Sigmoid colon (tissue), 7 donors: Measurements from ENCODE around the gene KRTAP6-2. TPM values are rescaled to one million over a fixed set of nuclear protein-coding genes. Genes with fewer than 3 reads are reported as not detected.

ENCODE experiments used
- DNase-seq: peaks from one replicate; pipeline ENCODE4 v3.0.0-alpha.2; 2019
- H3K27ac ChIP-seq, 4 donors: fragments of 200-600 bp; sonication (generic); one replicate each; pipeline ENCODE4 v1.5.1; 2016 to 2019; ENCODE audit warnings: mild to moderate bottlenecking in 1 of 4
- H3K27me3 ChIP-seq, 3 donors: fragments of 200-600 bp; sonication (generic); one replicate each; pipeline ENCODE4 v1.5.1; 2019; ENCODE audit warnings: mild to moderate bottlenecking in 1 of 3
- H3K36me3 ChIP-seq, 4 donors: fragments of 200-600 bp; sonication (generic); one replicate each; pipeline ENCODE4 v1.5.1; 2016 to 2019
- H3K4me1 ChIP-seq, 4 donors: fragments of 200-600 bp; sonication (generic); one replicate each; pipeline ENCODE4 v1.5.1; 2017 to 2019
- H3K4me3 ChIP-seq, 4 donors: fragments of 200-600 bp; sonication (generic); one replicate each; pipeline ENCODE4 v1.5.1; 2017 to 2019; ENCODE audit warnings: mild to moderate bottlenecking in 2 of 4, moderate library complexity in 1 of 4
- H3K9me3 ChIP-seq, 4 donors: fragments of 200-600 bp in 3 of 4; sonication (generic) in 3 of 4; one replicate each; pipeline versions ENCODE4 v1.5.1 to v1.6.1; 2013 to 2019
- CTCF ChIP-seq, 4 experiments: fragments of 450-650 bp in 3 of 4; fragments of 200-600 bp in 1 of 4; IDR thresholded peaks; one replicate each; pipeline ENCODE4 v1.5.1; 2016 to 2019; ENCODE audit warnings: antibody characterized with exemption in 4 of 4, mild to moderate bottlenecking in 3 of 4, moderate library complexity in 2 of 4
- EP300 ChIP-seq, 4 donors: sonication (generic); formaldehyde crosslinking; IDR thresholded peaks; one replicate each; pipeline ENCODE4 v1.6.1; 2017; ENCODE audit warnings: antibody characterized with exemption in 4 of 4
- POLR2A ChIP-seq, 2 donors: fragments of 450-650 bp; IDR thresholded peaks; one replicate each; pipeline ENCODE4 v1.6.1; 2016; ENCODE audit warnings: antibody characterized with exemption in 2 of 2, mild to moderate bottlenecking in 2 of 2, moderate library complexity in 2 of 2
- POLR2AphosphoS5 ChIP-seq, 4 donors: sonication (generic); formaldehyde crosslinking; IDR thresholded peaks; one replicate each; pipeline ENCODE4 v1.6.1; 2017; ENCODE audit warnings: antibody characterized with exemption in 4 of 4
- WGBS, 2 donors: extraction: QIAGEN DNeasy Blood & Tissue Kit; methylation state at CpG; one replicate each; pipeline ENCODE4 v1.1.7; 2013; 5-methylcytosine and 5-hydroxymethylcytosine counted together
- intact Hi-C: fragments of 100-400 bp; cut with DNase I; formaldehyde crosslinking; loops from one replicate; pipeline ENCODE4 v1.15.1; 2023
- polyA plus RNA-seq, 3 donors: library from polyadenylated mRNA; stranded (reverse); fragments of 200-250 nt; gene quantifications; one replicate each; pipeline ENCODE4 v1.2.3, GENCODE V29; 2013
- total RNA-seq, 4 donors: library from RNA; depleted of rRNA; stranded (reverse); fragments of >200 nt; gene quantifications; one replicate each; pipeline ENCODE4 v1.1.0, GENCODE V29; 2016
- donor health status: healthy with polysubstance abuse.
- donor health status: Bipolar disorder and iron deficiency.
- donor health status: healthy.

The KRTAP6-2 gene
- total and polyA plus RNA-seq, 7 donors: not detected

- H3K27me3 ChIP-seq: no peaks in the 10 kb centered on the region
- no peak for DNase-seq
- intact Hi-C loops: no loop called here
- no peak overlapping the region for H3K27ac ChIP-seq
- no peaks in the 10 kb centered on the region for H3K36me3 ChIP-seq
- no peak overlapping the region for H3K4me3 ChIP-seq
- no peaks in the 10 kb centered on the region for H3K4me1 ChIP-seq
- TF ChIP-seq EP300 (IDR thresholded peaks at IDR 0.05) (no peak), POLR2A (IDR thresholded peaks at IDR 0.05) (no peak), CTCF (IDR thresholded peaks at IDR 0.05) (no peak), POLR2AphosphoS5 (IDR thresholded peaks at IDR 0.05) (peak in 1 of 4 donors; percentile 21)
- 68 to 75% methylated on average over 1 of the region's 1 CpG for WGBS, 2 donors
- H3K9me3 ChIP-seq: no peaks in the 10 kb centered on the region
Observed at GRCh38 chr21:30629200-30629599, 30.5 kb upstream of the KRTAP6-2 start.

GRCh38 chr21:30628109-30628508, 29.4 kb upstream of the KRTAP6-2 start:
- intact Hi-C loops: no loop called here
- Histone ChIP-seq H3K27ac (no peak overlapping the region), H3K4me3 (no peak overlapping the region), H3K4me1 (no peaks in the 10 kb centered on the region), H3K36me3 (no peaks in the 10 kb centered on the region), H3K9me3 (no peaks in the 10 kb centered on the region), H3K27me3 (no peaks in the 10 kb centered on the region)
- TF ChIP-seq POLR2A (IDR thresholded peaks at IDR 0.05): no peak
- no peak for TF ChIP-seq CTCF (IDR thresholded peaks at IDR 0.05)
- TF ChIP-seq POLR2AphosphoS5 (IDR thresholded peaks at IDR 0.05): no peak
- TF ChIP-seq EP300 (IDR thresholded peaks at IDR 0.05): no peak
- 78 to 88% methylated on average over 4 of the region's 4 CpGs for WGBS, 2 donors
- no peak for DNase-seq

GRCh38 chr21:30625449-30626165, 26.9 kb upstream of the KRTAP6-2 start:
- Histone ChIP-seq H3K4me3 (no peak overlapping the region), H3K27me3 (no peaks in the 10 kb centered on the region), H3K4me1 (no peaks in the 10 kb centered on the region), H3K9me3 (no peaks in the 10 kb centered on the region), H3K36me3 (no peaks in the 10 kb centered on the region), H3K27ac (no peak overlapping the region)
- WGBS, 2 donors: 66 to 72% methylated on average over 4 of the region's 4 CpGs
- TF ChIP-seq POLR2A (IDR thresholded peaks at IDR 0.05) (no peak), CTCF (IDR thresholded peaks at IDR 0.05) (no peak), POLR2AphosphoS5 (IDR thresholded peaks at IDR 0.05) (no peak), EP300 (IDR thresholded peaks at IDR 0.05) (no peak)
- DNase-seq: no peak
- intact Hi-C loops: no loop called here

- TF ChIP-seq POLR2A (IDR thresholded peaks at IDR 0.05) (no peak), CTCF (IDR thresholded peaks at IDR 0.05) (no peak), POLR2AphosphoS5 (IDR thresholded peaks at IDR 0.05) (no peak), EP300 (IDR thresholded peaks at IDR 0.05) (no peak)
- no peaks in the 10 kb centered on the region for H3K4me1 ChIP-seq
- 85 to 94% methylated on average over 3 of the region's 3 CpGs for WGBS, 2 donors
- DNase-seq: no peak
- no peak overlapping the region for H3K27ac ChIP-seq
- intact Hi-C loops: no loop called here
- H3K4me3 ChIP-seq: no peak overlapping the region
- no peaks in the 10 kb centered on the region for H3K9me3 ChIP-seq
- no peaks in the 10 kb centered on the region for H3K36me3 ChIP-seq
- H3K27me3 ChIP-seq: no peaks in the 10 kb centered on the region
Observed at GRCh38 chr21:30623362-30623761, 24.7 kb upstream of the KRTAP6-2 start.

GRCh38 chr21:30620522-30620921, 21.8 kb upstream of the KRTAP6-2 start, which contains the start of gene KRTAP20-4:
Gene KRTAP20-4, plus strand, starts transcription at chr21:30620627.
- Histone ChIP-seq H3K27me3 (no peaks in the 10 kb centered on the region), H3K4me3 (no peak within 1 kb of the TSS), H3K4me1 (no peaks in the 10 kb centered on the region), H3K27ac (no peak within 1 kb of the TSS), H3K9me3 (no peaks in the 10 kb centered on the region), H3K36me3 (no peaks in the 10 kb centered on the region)
- DNase-seq: no peak
- WGBS, 2 donors: 81 to 89% methylated on average over 3 of the region's 3 CpGs
- TF ChIP-seq POLR2A (IDR thresholded peaks at IDR 0.05) (no peak), POLR2AphosphoS5 (IDR thresholded peaks at IDR 0.05) (no peak), CTCF (IDR thresholded peaks at IDR 0.05) (no peak), EP300 (IDR thresholded peaks at IDR 0.05) (no peak)
- intact Hi-C loops: no loop called here
